GM23248 (cell line): Measurements from ENCODE around the gene ALKBH3.

Experiments
- EZH2 ChIP-seq: fragments of 200-600 bp; sonication (generic); IDR thresholded peaks from 2 replicates; pipeline ENCODE4 v1.6.1; 2018; ENCODE audit warnings: antibody characterized with exemption, mild to moderate bottlenecking; ENCODE audit not compliant: insufficient read depth, poor library complexity, severe bottlenecking
- EZH2phosphoT487 ChIP-seq: fragments of 200-600 bp; sonication (generic); IDR thresholded peaks from 2 replicates; pipeline ENCODE4 v1.6.1; 2018; ENCODE audit warnings: antibody characterized with exemption, moderate library complexity, mild to moderate bottlenecking, low read depth; ENCODE audit not compliant: insufficient read depth

DNA sequence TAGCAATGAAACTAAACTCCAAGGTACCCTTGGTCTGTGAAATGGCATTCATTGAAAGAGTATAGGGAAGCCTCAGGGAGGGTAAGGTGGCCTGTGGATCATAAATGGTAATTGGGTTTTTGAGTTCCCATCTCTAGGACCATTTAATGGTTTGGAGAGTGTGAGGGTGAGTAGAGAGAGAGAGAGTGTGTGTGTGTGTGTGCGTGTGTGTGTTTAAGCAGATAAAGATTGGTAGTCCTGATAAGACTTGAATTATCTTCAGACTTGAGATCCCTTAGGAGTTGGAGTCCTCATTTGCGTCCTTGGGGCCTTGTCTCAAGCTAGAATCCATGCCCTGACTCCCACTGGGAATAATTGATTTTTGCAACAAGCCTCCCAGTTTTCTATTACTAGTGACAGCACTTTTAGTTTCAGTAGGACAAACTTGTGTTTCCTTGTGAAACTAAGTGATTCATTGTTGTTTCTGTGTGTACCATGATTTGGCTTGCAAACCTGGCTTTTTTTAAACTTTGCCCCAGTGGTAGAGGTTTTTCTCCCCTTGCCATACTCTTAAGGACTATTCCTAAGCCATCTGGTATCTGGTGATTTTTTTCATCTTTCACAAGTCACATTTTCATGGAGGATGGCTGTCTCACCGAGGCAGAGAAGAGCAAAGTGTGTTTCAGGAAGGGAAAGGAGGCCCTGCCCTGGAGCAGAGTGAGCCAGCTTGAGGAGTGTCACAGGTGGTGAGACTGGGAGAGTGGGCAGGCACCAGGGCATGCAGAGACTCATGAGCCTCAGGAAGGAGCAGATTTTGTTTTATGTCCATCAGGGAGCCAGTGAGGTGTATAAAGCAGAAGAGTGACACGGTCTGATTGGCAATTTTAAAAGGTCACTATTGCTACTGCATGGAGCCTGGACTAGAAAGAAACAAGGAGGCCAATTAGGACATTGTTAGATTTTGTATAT is 26.7 kb downstream of the ALKBH3 start:
- no peak for TF ChIP-seq EZH2
- TF ChIP-seq EZH2phosphoT487: no peak
